Measurements from ENCODE around the gene ZNF827.

GRCh38 chr4:145888393-145888792 lies 50.2 kb downstream of the ZNF827 start:
- TF ChIP-seq CEBPB (IDR thresholded peaks at IDR 0.05; ENCODE audit: low read depth, low read length) (no peak), JUND (IDR thresholded peaks at IDR 0.05; ENCODE audit: low read length) (no peak), TCF12 (IDR thresholded peaks at IDR 0.05; ENCODE audit: low read depth, low read length) (no peak), MAFK (IDR thresholded peaks at IDR 0.05; ENCODE audit: low read depth, low read length) (no peak)

Measured in H1 (cell line).